Activated B cell treated with CpG ODN at 0.5 μM for 24 hours (primary cell): ENCODE results near the gene ZNF280C. TPM values are rescaled to one million over a fixed set of nuclear protein-coding genes. Genes with fewer than 3 reads are reported as not detected.

Experiments used
- ATAC-seq: fragments of 200-7000 bp; cut with Tn5 transposase; one replicate; pipeline ENCODE4 v1.10.0; 2021; ENCODE audit warnings: low read depth, mild to moderate bottlenecking, moderate library complexity
- CTCF ChIA-PET: fragments of 350-600 bp; sonication (Branson Sonifier 250); formaldehyde crosslinking; loops from one replicate; lab custom pipeline; 2021; ENCODE audit warnings: antibody characterized with exemption; lab: Charles Lee
- POLR2A ChIA-PET: fragments of 350-600 bp; sonication (Branson Sonifier 250); formaldehyde crosslinking; loops from one replicate; lab custom pipeline; 2021; ENCODE audit warnings: antibody characterized with exemption; lab: Charles Lee
- DNase-seq: peaks from one replicate; pipeline ENCODE4 v3.0.0; 2022
- H3K27ac Mint-ChIP-seq: one replicate; pipeline ENCODE4 v1.8.0; 2020; ENCODE audit warnings: mixed read lengths
- H3K27me3 Mint-ChIP-seq: one replicate; pipeline ENCODE4 v1.8.0; 2021; ENCODE audit warnings: mixed read lengths
- H3K36me3 Mint-ChIP-seq: one replicate; pipeline ENCODE4 v1.8.0; 2021; ENCODE audit warnings: low read depth, mixed read lengths
- H3K4me1 Mint-ChIP-seq: one replicate; pipeline ENCODE4 v1.8.0; 2021; ENCODE audit warnings: mixed read lengths
- H3K4me3 Mint-ChIP-seq: one replicate; pipeline ENCODE4 v1.8.0; 2020; ENCODE audit warnings: mild to moderate bottlenecking, mixed read lengths
- H3K9me3 Mint-ChIP-seq: one replicate; pipeline ENCODE4 v1.8.0; 2020; ENCODE audit warnings: mixed read lengths
- intact Hi-C: fragments of 100-400 bp; cut with micrococcal nuclease; formaldehyde crosslinking; loops from one replicate; pipeline ENCODE4 v1.15.1; 2024
- total RNA-seq: library from RNA; stranded (reverse); gene quantifications from 2 replicates; pipeline ENCODE4 v1.2.3, GENCODE V29; 2022
- TF ChIP-seq, protein P1 (sequence below): fragments of 200-600 bp; IDR thresholded peaks from one replicate; pipeline ENCODE4 v1.8.0; 2022; ENCODE audit warnings: antibody characterized with exemption, mild to moderate bottlenecking

The ZNF280C gene
- total RNA-seq, 1 donor from 2014 or later: 9.1 TPM

DNA sequence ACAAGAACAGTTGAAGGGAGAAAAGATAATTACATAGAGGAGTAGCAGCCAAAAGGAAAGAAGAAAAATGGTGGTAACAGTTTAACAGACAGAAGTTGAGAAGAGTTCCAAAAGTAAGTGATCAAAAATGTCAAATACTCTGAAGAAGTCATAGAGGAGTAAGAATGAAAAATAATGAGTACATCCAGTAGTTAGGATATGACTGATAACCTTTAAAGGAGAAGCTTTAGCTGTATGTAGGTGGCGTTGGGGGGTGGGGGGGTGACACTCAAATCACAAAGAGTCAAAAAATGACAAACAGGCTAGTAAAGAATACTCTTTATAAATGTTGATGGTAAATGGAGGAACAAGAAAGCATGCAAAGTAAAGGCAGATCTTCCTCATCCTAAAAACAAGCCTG is 56.3 kb downstream of the ZNF280C start:
- ChIA-PET CTCF (no interaction called here), POLR2A (no interaction called here)

DNA sequence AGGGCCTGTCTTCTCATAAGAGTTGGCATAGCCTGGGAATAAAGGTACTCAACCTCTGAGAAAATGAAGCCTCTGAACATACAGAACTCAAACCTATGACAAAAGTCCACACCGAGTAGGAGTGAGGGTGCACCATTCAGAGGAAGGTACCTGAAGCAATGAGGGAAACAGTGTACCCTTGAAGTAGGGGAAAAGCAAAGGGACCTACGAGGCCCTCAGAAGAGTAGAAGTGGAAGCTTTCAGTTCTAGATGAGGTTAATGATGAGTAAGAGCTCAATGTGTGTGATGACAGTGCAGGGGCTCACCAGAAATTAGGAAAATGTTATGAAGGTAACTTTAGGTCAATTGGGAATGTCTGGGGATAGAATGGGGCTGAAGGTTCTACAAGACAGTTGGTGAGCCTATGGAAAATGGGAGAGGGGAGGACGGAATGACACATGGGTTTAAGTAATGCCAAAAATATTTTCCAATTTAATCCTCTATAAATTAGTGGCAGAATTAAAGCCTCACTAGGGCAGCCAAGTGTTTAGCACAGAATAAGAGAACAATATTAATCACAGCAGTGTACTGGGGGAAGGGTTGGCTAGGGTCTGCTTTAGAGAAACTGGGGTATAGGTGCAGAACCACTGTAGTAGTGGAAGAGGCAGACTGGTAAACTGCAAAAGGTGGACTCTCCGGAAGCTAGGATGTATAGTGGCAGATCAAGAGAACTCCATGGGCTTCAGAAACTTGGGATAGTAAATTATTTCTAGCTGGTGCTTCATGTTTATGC is 57.1 kb downstream of the ZNF280C start:
- H3K27ac Mint-ChIP-seq: no peak overlapping the region

More for the DNA sequence above, 56.3 kb downstream of the ZNF280C start:
- no peak for ATAC-seq
- Mint-ChIP-seq H3K9me3 (no peaks in the 10 kb centered on the region), H3K27ac (no peak overlapping the region), H3K4me1 (no peaks in the 10 kb centered on the region), H3K27me3 (no peaks in the 10 kb centered on the region), H3K36me3 (peaks cover 52% of the 10 kb centered on the region), H3K4me3 (no peak overlapping the region)
- intact Hi-C loops: no loop called here
- TF ChIP-seq, protein P1, sequence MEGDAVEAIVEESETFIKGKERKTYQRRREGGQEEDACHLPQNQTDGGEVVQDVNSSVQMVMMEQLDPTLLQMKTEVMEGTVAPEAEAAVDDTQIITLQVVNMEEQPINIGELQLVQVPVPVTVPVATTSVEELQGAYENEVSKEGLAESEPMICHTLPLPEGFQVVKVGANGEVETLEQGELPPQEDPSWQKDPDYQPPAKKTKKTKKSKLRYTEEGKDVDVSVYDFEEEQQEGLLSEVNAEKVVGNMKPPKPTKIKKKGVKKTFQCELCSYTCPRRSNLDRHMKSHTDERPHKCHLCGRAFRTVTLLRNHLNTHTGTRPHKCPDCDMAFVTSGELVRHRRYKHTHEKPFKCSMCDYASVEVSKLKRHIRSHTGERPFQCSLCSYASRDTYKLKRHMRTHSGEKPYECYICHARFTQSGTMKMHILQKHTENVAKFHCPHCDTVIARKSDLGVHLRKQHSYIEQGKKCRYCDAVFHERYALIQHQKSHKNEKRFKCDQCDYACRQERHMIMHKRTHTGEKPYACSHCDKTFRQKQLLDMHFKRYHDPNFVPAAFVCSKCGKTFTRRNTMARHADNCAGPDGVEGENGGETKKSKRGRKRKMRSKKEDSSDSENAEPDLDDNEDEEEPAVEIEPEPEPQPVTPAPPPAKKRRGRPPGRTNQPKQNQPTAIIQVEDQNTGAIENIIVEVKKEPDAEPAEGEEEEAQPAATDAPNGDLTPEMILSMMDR: no peak
- no peak for DNase-seq

DNA sequence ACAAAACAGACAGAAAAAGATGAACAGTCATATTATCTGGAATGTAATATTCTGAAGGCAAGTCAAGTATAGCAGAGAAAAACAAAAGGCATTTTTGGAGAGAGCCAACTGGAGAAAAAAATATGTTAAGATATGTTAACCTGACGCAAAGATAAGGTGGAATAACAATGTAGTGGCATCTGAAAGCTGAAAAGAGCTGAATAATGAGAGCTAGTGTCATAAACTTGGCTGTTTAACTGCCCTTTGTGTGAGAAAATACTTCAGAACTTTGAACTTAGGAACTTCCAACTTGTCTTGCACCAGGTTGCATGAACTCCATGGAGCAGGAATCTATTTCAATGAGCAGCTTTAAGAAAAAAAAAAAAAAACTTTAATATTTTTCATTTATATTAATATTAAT is 64.1 kb downstream of the ZNF280C start:
- H3K27ac Mint-ChIP-seq: no peak overlapping the region
- no peak for DNase-seq
- H3K36me3 Mint-ChIP-seq: peaks cover 21% of the 10 kb centered on the region
- ATAC-seq: no peak
- H3K9me3 Mint-ChIP-seq: no peaks in the 10 kb centered on the region
- intact Hi-C loops: no loop called here
- H3K4me3 Mint-ChIP-seq: no peak overlapping the region
- CTCF ChIA-PET: interaction anchor here (0.6 kb wide), 1 partner anchor 192 kb away, joined by 3 read pairs; no protein-coding TSS in a partner anchor
- TF ChIP-seq, protein P1: no peak
- POLR2A ChIA-PET: interaction anchor here (0.6 kb wide), 1 partner anchor 648 kb away, joined by 4 read pairs; no protein-coding TSS in a partner anchor
- no peaks in the 10 kb centered on the region for H3K27me3 Mint-ChIP-seq
- H3K4me1 Mint-ChIP-seq: no peaks in the 10 kb centered on the region

More for the DNA sequence above, 57.1 kb downstream of the ZNF280C start:
- Mint-ChIP-seq H3K36me3 (peaks cover 48% of the 10 kb centered on the region), H3K9me3 (no peaks in the 10 kb centered on the region), H3K4me1 (no peaks in the 10 kb centered on the region), H3K4me3 (no peak overlapping the region), H3K27me3 (no peaks in the 10 kb centered on the region)
- ATAC-seq (no peak), DNase-seq (no peak)
- intact Hi-C loops: no loop called here
- POLR2A ChIA-PET: interaction anchor here (0.9 kb wide), 1 partner anchor 35 kb away, joined by 3 read pairs; no protein-coding TSS in a partner anchor
- CTCF ChIA-PET: no interaction called here
- TF ChIP-seq, protein P1: no peak

DNA sequence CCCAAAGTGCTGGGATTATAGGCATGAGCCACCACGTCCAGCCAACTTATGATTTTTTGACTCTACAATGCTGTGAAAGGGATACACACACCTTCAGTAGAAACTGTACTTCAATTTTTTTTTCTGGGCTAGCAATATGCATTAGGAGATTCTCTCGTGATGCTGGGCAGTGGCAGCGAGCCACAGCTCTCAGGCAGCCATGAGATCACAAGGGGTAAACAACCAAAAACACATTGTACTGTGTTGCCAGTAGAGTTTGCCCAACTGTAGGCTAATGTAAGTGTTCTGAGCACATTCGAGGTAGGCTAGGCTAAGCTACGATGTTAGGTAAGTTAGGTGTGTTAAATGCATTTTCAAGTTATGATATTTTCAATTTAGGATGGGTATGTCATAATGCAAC is 71.2 kb downstream of the ZNF280C start:
- H3K9me3 Mint-ChIP-seq: no peaks in the 10 kb centered on the region
- peaks cover 5% of the 10 kb centered on the region for H3K4me1 Mint-ChIP-seq
- ChIA-PET CTCF (interaction anchor here (1.3 kb wide), 1 partner anchor 118 kb away, joined by 4 read pairs; no protein-coding TSS in a partner anchor), POLR2A (no interaction called here)
- no peak overlapping the region for H3K27ac Mint-ChIP-seq
- ATAC-seq (no peak), DNase-seq (no peak)
- H3K4me3 Mint-ChIP-seq: no peak overlapping the region
- intact Hi-C loops: loop anchor here (10.0 kb wide), 1 partner anchor 273 kb away; no protein-coding TSS in a partner anchor
- H3K36me3 Mint-ChIP-seq: no peaks in the 10 kb centered on the region
- TF ChIP-seq, protein P1: no peak
- H3K27me3 Mint-ChIP-seq: no peaks in the 10 kb centered on the region

DNA sequence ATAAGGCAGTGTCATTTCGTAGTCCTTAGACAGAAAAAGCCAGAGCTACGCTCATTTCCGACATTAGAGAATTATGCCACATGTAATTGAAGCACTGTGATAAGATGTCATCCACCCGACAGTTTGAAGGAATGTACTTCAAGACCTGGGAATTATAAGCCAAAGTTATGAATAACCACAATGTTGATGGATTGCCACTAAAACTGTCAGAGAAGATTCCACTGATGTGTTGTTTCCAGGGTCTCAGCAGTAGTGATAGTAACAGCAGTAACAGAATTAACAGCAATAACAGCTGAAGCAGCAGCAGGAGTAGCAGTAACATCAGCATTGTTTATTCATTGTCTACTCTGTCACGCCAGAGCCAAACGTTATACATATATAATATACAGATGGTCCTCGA is 72.2 kb downstream of the ZNF280C start:
- CTCF ChIA-PET: no interaction called here

More for the DNA sequence above, 72.2 kb downstream of the ZNF280C start:
- no peaks in the 10 kb centered on the region for H3K27me3 Mint-ChIP-seq
- intact Hi-C loops: loop anchor here (10.0 kb wide), 1 partner anchor 272 kb away; no protein-coding TSS in a partner anchor
- TF ChIP-seq, protein P1: no peak
- no peaks in the 10 kb centered on the region for H3K36me3 Mint-ChIP-seq
- POLR2A ChIA-PET: no interaction called here
- H3K9me3 Mint-ChIP-seq: no peaks in the 10 kb centered on the region
- H3K4me1 Mint-ChIP-seq: peaks cover 7% of the 10 kb centered on the region
- no peak overlapping the region for H3K27ac Mint-ChIP-seq
- no peak for ATAC-seq
- H3K4me3 Mint-ChIP-seq: no peak overlapping the region
- no peak for DNase-seq
